Upper lobe of right lung (tissue), 1 donor: ENCODE data around the gene RASSF5. TPM values are rescaled to one million over a fixed set of nuclear protein-coding genes. Genes with fewer than 3 reads are reported as not detected.

ENCODE experiments used
- ATAC-seq: fragments of 200-7000 bp; cut with Tn5 transposase; one replicate; pipeline ENCODE4 v1.9.1; 2020; ENCODE audit warnings: mild to moderate bottlenecking, moderate library complexity
- DNase-seq: peaks from one replicate; pipeline ENCODE4 v3.0.0-alpha.2; 2020
- H3K27ac ChIP-seq: fragments of 200-600 bp; one replicate; pipeline ENCODE4 v1.8.0; 2022
- H3K27me3 ChIP-seq: fragments of 200-600 bp; one replicate; pipeline ENCODE4 v1.8.0; 2022; ENCODE audit warnings: mild to moderate bottlenecking
- H3K36me3 ChIP-seq: fragments of 200-600 bp; one replicate; pipeline ENCODE4 v1.8.0; 2022
- H3K4me1 ChIP-seq: fragments of 200-600 bp; one replicate; pipeline ENCODE4 v1.8.0; 2022
- H3K4me3 ChIP-seq: fragments of 200-600 bp; one replicate; pipeline ENCODE4 v1.8.0; 2022; ENCODE audit warnings: mild to moderate bottlenecking
- H3K9me3 ChIP-seq: fragments of 200-600 bp; one replicate; pipeline ENCODE4 v1.8.0; 2022
- CTCF ChIP-seq: fragments of 200-600 bp; IDR thresholded peaks from one replicate; pipeline ENCODE4 v1.8.0; 2022; ENCODE audit warnings: antibody characterized with exemption
- intact Hi-C: fragments of 100-400 bp; cut with DNase I; formaldehyde crosslinking; loops from one replicate; pipeline ENCODE4 v1.11.0; 2022
- total RNA-seq: library from RNA; stranded (reverse); fragmentation: NEBNext Ultra II Directional; extraction: Animal tissue kit (Norgen Biotek cat#: 25700); gene quantifications from one replicate; pipeline ENCODE4 v1.2.1, GENCODE V29; 2021
- donor health status: DM: no; HTN: yes; CAD: no; lungs with severe emphysema.

RASSF5 gene
- total RNA-seq, 1 donor from 2014 or later: 37.6 TPM

- Histone ChIP-seq H3K4me1 (peaks cover 13% of the 10 kb centered on the region), H3K27ac (no peak overlapping the region), H3K36me3 (peaks cover 6% of the 10 kb centered on the region), H3K9me3 (no peaks in the 10 kb centered on the region), H3K27me3 (no peaks in the 10 kb centered on the region), H3K4me3 (no peak overlapping the region)
- DNase-seq: no peak
- no peak for TF ChIP-seq CTCF
- intact Hi-C loops: no loop called here
- no peak for ATAC-seq
These were observed 43.4 kb upstream of the RASSF5 start for GRCh38 chr1:206463911-206464310.

- Histone ChIP-seq H3K36me3 (peaks cover under 1% of the 10 kb centered on the region), H3K27ac (no peak overlapping the region), H3K27me3 (no peaks in the 10 kb centered on the region), H3K9me3 (no peaks in the 10 kb centered on the region), H3K4me1 (peaks cover 19% of the 10 kb centered on the region), H3K4me3 (no peak overlapping the region)
- DNase-seq (no peak), ATAC-seq (no peak)
- no peak for TF ChIP-seq CTCF
- intact Hi-C loops: no loop called here
These were observed 42.8 kb upstream of the RASSF5 start for GRCh38 chr1:206464456-206464964.

GRCh38 chr1:206465951-206466350 is 41.4 kb upstream of the RASSF5 start:
- ATAC-seq: no peak
- no peak for TF ChIP-seq CTCF

GRCh38 chr1:206466840-206467649 is 40.3 kb upstream of the RASSF5 start:
- H3K36me3 ChIP-seq: no peaks in the 10 kb centered on the region
- no peaks in the 10 kb centered on the region for H3K27me3 ChIP-seq
- no peak overlapping the region for H3K4me3 ChIP-seq
- no peak for TF ChIP-seq CTCF
- DNase-seq (no peak), ATAC-seq (no peak)
- peaks cover 39% of the 10 kb centered on the region for H3K4me1 ChIP-seq
- H3K27ac ChIP-seq: no peak overlapping the region
- intact Hi-C loops: no loop called here
- H3K9me3 ChIP-seq: no peaks in the 10 kb centered on the region

More at GRCh38 chr1:206465951-206466350, 41.4 kb upstream of the RASSF5 start:
- Histone ChIP-seq H3K9me3 (no peaks in the 10 kb centered on the region), H3K4me3 (no peak overlapping the region), H3K27ac (no peak overlapping the region), H3K36me3 (no peaks in the 10 kb centered on the region), H3K4me1 (peaks cover 28% of the 10 kb centered on the region), H3K27me3 (no peaks in the 10 kb centered on the region)
- DNase-seq: no peak
- intact Hi-C loops: no loop called here

GRCh38 chr1:206467915-206468314 is 39.4 kb upstream of the RASSF5 start:
- H3K27ac ChIP-seq: no peak overlapping the region

More at GRCh38 chr1:206467915-206468314, 39.4 kb upstream of the RASSF5 start:
- H3K4me3 ChIP-seq: no peak overlapping the region
- peak; percentile 84 for ATAC-seq
- H3K9me3 ChIP-seq: no peaks in the 10 kb centered on the region
- H3K4me1 ChIP-seq: peaks cover 45% of the 10 kb centered on the region
- H3K36me3 ChIP-seq: no peaks in the 10 kb centered on the region
- H3K27me3 ChIP-seq: no peaks in the 10 kb centered on the region
- DNase-seq: peak; percentile 92
- intact Hi-C loops: no loop called here
- no peak for TF ChIP-seq CTCF
